HepG2 (cell line): ENCODE results near the gene STAT1. TPM values are rescaled to one million over a fixed set of nuclear protein-coding genes. Genes with fewer than 3 reads are reported as not detected.

Experiments
- BRCA1 ChIP-seq: sonication (generic); formaldehyde crosslinking; IDR thresholded peaks from 2 replicates; pipeline ENCODE4 v1.4.0; 2020; ENCODE audit warnings: missing genetic modification reagents
- HHEX ChIP-seq: IDR thresholded peaks from 2 replicates; pipeline ENCODE4 v1.6.1; 2016; ENCODE audit warnings: control low read depth
- KDM6A ChIP-seq: IDR thresholded peaks from 2 replicates; pipeline ENCODE4 v1.6.1; 2016; ENCODE audit warnings: low read depth
- KLF9 ChIP-seq: IDR thresholded peaks from 2 replicates; pipeline ENCODE4 v1.6.1; 2016; ENCODE audit warnings: low read depth
- PAX8 ChIP-seq: sonication (generic); formaldehyde crosslinking; IDR thresholded peaks from 2 replicates; pipeline ENCODE4 v1.8.0; 2022; ENCODE audit warnings: mild to moderate bottlenecking, missing genetic modification reagents, borderline replicate concordance
- PCBP1 ChIP-seq: fragments of 200-400 bp; formaldehyde crosslinking; IDR thresholded peaks from 2 replicates; pipeline ENCODE4 v1.6.1; 2017; ENCODE audit warnings: mild to moderate bottlenecking, low read depth, low read length, borderline replicate concordance
- RBAK ChIP-seq: sonication (generic); formaldehyde crosslinking; IDR thresholded peaks from 2 replicates; pipeline ENCODE4 v1.5.1; 2020; ENCODE audit warnings: mild to moderate bottlenecking, missing genetic modification reagents
- SALL2 ChIP-seq: sonication (generic); formaldehyde crosslinking; IDR thresholded peaks from 2 replicates; pipeline ENCODE4 v1.8.1; 2023; ENCODE audit warnings: mild to moderate bottlenecking, missing genetic modification reagents, inconsistent platforms
- SKI ChIP-seq: fragments of 450-650 bp; IDR thresholded peaks from one replicate; pipeline ENCODE4 v1.6.1; 2018; ENCODE audit warnings: mild to moderate bottlenecking; ENCODE audit not compliant: partially characterized antibody
- SP140L ChIP-seq: sonication (generic); formaldehyde crosslinking; IDR thresholded peaks from 2 replicates; pipeline ENCODE4 v1.4.0; 2020; ENCODE audit warnings: missing genetic modification reagents, borderline replicate concordance
- SRSF1 ChIP-seq: fragments of 200-400 bp; formaldehyde crosslinking; optimal IDR thresholded peaks from 2 replicates; pipeline ENCODE3; 2017; ENCODE audit warnings: mild to moderate bottlenecking, low read depth, low read length, moderate library complexity
- SRY ChIP-seq: sonication (generic); formaldehyde crosslinking; IDR thresholded peaks from 2 replicates; pipeline ENCODE4 v1.8.0; 2022; ENCODE audit warnings: mild to moderate bottlenecking, missing genetic modification reagents
- ZFY ChIP-seq: sonication (generic); formaldehyde crosslinking; IDR thresholded peaks from 2 replicates; pipeline ENCODE4 v1.4.0; 2020; ENCODE audit warnings: missing genetic modification reagents
- ZNF256 ChIP-seq: sonication (generic); formaldehyde crosslinking; conservative IDR thresholded peaks from 2 replicates; pipeline ENCODE4 v1.4.0; 2020; ENCODE audit warnings: missing genetic modification reagents
- ZNF382 ChIP-seq: sonication (generic); formaldehyde crosslinking; IDR thresholded peaks from 2 replicates; pipeline ENCODE4 v1.5.0; 2020; ENCODE audit warnings: missing genetic modification reagents, mild to moderate bottlenecking, borderline replicate concordance
- ZNF672 ChIP-seq: sonication (generic); formaldehyde crosslinking; IDR thresholded peaks from 2 replicates; pipeline ENCODE4 v1.8.1; 2022; ENCODE audit warnings: missing genetic modification reagents
- polyA plus RNA-seq, 8 experiments: library from polyadenylated mRNA; depleted of rRNA in 3 of 8; stranded (reverse) in 7 of 8; unstranded in 1 of 8; fragments of >200 nt; fragmentation: Illumina TruSeq in 4 of 8; extraction: Trizol in 4 of 8; gene quantifications; 2 replicates each; pipeline versions ENCODE4 v1.2.1 to v1.2.3, GENCODE V29; 2011 to 2016; ENCODE audit warnings: low read depth in 4 of 8, missing spikeins in 1 of 8, mixed read lengths in 1 of 8; ENCODE audit not compliant: insufficient read depth in 1 of 8
- total RNA-seq, 5 experiments: library from RNA; depleted of rRNA; stranded (reverse); fragments of >200 nt; fragmentation: Illumina TruSeq; extraction: Trizol; gene quantifications; 2 replicates each; pipeline ENCODE4 v1.2.3, GENCODE V29; 2016; ENCODE audit warnings: low read depth in 1 of 5
- TF ChIP-seq, protein P1 (sequence below): conservative IDR thresholded peaks from 2 replicates; pipeline ENCODE4 v1.6.1; 2018; ENCODE audit warnings: missing genetic modification reagents
- TF ChIP-seq, protein P2 (sequence below): sonication (generic); formaldehyde crosslinking; IDR thresholded peaks from 2 replicates; pipeline ENCODE4 v1.5.0; 2020; ENCODE audit warnings: mild to moderate bottlenecking, missing genetic modification reagents
- TF ChIP-seq, protein P3 (sequence below): sonication (generic); formaldehyde crosslinking; conservative IDR thresholded peaks from 2 replicates; pipeline ENCODE4 v1.4.0; 2020; ENCODE audit warnings: mild to moderate bottlenecking, missing genetic modification reagents, moderate library complexity
- TF ChIP-seq, protein P4 (sequence below): sonication (generic); formaldehyde crosslinking; conservative IDR thresholded peaks from 2 replicates; pipeline ENCODE4 v1.4.0; 2020; ENCODE audit warnings: missing genetic modification reagents

STAT1 gene
- total and polyA plus RNA-seq, 2 of the 13 experiments (the other 11 are each of a cell fraction or from before 2014, with no cell fraction given), result 21.8 to 59.6 TPM

DNA sequence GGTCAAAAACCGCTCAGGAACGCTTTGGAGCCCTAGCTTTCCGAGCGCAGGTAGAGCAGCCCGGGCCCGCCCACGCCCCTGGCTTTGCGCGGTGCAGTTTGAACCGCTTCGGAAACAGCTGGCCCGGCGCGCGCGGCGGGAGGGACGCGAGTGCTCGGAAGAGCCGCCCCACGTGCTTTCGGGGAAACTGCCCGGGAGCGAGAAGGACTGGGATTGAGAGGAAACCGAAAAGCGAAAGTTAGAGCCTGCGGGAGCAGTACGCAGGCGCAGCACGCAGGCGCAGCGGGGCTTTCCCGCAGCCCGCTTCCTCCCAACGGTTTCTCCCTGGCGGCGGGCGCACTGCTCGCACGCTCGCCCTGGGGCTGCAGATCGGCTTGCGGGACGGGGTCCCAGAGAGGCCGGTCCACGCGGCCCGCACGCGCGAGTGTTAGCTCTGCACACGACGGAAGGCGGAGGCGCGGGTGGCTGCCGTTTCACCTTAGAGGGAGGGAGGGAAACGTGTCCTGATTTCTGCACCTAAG is 6.3 kb upstream of the STAT1 start (continued):
- TF ChIP-seq, protein P1, sequence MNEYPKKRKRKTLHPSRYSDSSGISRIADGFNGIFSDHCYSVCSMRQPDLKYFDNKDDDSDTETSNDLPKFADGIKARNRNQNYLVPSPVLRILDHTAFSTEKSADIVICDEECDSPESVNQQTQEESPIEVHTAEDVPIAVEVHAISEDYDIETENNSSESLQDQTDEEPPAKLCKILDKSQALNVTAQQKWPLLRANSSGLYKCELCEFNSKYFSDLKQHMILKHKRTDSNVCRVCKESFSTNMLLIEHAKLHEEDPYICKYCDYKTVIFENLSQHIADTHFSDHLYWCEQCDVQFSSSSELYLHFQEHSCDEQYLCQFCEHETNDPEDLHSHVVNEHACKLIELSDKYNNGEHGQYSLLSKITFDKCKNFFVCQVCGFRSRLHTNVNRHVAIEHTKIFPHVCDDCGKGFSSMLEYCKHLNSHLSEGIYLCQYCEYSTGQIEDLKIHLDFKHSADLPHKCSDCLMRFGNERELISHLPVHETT, result peak; percentile 99
- peak; percentile 93 for TF ChIP-seq PCBP1
- peak; percentile 100 for TF ChIP-seq SRSF1
- peak; percentile 72 for TF ChIP-seq SRY (CRISPR knock-in tag)
- peak; percentile 100 for TF ChIP-seq KLF9 (CRISPR knock-in tag)
- peak; percentile 67; the same call in 1 of the 2 replicates for TF ChIP-seq KDM6A (CRISPR knock-in tag)
- peak; percentile 90; the same call in 1 of the 2 replicates for TF ChIP-seq PAX8 (CRISPR knock-in tag)
- peak; percentile 99 for TF ChIP-seq BRCA1 (CRISPR knock-in tag)
- TF ChIP-seq, protein P2, sequence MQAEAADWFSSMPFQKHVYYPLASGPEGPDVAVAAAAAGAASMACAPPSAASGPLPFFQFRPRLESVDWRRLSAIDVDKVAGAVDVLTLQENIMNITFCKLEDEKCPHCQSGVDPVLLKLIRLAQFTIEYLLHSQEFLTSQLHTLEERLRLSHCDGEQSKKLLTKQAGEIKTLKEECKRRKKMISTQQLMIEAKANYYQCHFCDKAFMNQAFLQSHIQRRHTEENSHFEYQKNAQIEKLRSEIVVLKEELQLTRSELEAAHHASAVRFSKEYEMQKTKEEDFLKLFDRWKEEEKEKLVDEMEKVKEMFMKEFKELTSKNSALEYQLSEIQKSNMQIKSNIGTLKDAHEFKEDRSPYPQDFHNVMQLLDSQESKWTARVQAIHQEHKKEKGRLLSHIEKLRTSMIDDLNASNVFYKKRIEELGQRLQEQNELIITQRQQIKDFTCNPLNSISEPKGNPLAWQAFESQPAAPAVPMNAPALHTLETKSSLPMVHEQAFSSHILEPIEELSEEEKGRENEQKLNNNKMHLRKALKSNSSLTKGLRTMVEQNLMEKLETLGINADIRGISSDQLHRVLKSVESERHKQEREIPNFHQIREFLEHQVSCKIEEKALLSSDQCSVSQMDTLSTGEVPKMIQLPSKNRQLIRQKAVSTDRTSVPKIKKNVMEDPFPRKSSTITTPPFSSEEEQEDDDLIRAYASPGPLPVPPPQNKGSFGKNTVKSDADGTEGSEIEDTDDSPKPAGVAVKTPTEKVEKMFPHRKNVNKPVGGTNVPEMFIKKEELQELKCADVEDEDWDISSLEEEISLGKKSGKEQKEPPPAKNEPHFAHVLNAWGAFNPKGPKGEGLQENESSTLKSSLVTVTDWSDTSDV (CRISPR knock-in tag), result peak; percentile 95
- peak; percentile 98 for TF ChIP-seq ZNF672 (CRISPR knock-in tag)
- peak; percentile 97 for TF ChIP-seq ZNF256 (CRISPR knock-in tag)
- TF ChIP-seq SALL2, result peak; percentile 100
- TF ChIP-seq ZFY (CRISPR knock-in tag), result peak; percentile 69; the same call in 1 of the 2 replicates
- TF ChIP-seq, protein P3, sequence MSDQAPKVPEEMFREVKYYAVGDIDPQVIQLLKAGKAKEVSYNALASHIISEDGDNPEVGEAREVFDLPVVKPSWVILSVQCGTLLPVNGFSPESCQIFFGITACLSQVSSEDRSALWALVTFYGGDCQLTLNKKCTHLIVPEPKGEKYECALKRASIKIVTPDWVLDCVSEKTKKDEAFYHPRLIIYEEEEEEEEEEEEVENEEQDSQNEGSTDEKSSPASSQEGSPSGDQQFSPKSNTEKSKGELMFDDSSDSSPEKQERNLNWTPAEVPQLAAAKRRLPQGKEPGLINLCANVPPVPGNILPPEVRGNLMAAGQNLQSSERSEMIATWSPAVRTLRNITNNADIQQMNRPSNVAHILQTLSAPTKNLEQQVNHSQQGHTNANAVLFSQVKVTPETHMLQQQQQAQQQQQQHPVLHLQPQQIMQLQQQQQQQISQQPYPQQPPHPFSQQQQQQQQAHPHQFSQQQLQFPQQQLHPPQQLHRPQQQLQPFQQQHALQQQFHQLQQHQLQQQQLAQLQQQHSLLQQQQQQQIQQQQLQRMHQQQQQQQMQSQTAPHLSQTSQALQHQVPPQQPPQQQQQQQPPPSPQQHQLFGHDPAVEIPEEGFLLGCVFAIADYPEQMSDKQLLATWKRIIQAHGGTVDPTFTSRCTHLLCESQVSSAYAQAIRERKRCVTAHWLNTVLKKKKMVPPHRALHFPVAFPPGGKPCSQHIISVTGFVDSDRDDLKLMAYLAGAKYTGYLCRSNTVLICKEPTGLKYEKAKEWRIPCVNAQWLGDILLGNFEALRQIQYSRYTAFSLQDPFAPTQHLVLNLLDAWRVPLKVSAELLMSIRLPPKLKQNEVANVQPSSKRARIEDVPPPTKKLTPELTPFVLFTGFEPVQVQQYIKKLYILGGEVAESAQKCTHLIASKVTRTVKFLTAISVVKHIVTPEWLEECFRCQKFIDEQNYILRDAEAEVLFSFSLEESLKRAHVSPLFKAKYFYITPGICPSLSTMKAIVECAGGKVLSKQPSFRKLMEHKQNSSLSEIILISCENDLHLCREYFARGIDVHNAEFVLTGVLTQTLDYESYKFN (CRISPR knock-in tag), result peak; percentile 84
- peak; percentile 71 for TF ChIP-seq HHEX (CRISPR knock-in tag)
- 0 out of 2 replicates have a peak, but pooled peaks have one; percentile 67 for TF ChIP-seq RBAK (CRISPR knock-in tag)
- TF ChIP-seq SKI, result peak; percentile 90
- TF ChIP-seq, protein P4, sequence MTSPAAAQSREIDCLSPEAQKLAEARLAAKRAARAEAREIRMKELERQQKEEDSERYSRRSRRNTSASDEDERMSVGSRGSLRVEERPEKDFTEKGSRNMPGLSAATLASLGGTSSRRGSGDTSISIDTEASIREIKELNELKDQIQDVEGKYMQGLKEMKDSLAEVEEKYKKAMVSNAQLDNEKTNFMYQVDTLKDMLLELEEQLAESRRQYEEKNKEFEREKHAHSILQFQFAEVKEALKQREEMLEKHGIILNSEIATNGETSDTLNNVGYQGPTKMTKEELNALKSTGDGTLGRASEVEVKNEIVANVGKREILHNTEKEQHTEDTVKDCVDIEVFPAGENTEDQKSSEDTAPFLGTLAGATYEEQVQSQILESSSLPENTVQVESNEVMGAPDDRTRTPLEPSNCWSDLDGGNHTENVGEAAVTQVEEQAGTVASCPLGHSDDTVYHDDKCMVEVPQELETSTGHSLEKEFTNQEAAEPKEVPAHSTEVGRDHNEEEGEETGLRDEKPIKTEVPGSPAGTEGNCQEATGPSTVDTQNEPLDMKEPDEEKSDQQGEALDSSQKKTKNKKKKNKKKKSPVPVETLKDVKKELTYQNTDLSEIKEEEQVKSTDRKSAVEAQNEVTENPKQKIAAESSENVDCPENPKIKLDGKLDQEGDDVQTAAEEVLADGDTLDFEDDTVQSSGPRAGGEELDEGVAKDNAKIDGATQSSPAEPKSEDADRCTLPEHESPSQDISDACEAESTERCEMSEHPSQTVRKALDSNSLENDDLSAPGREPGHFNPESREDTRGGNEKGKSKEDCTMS (CRISPR knock-in tag), result 0 out of 2 replicates have a peak, but pooled peaks have one; percentile 80
- peak; percentile 99 for TF ChIP-seq SP140L (CRISPR knock-in tag)
- TF ChIP-seq ZNF382 (CRISPR knock-in tag), result no peak
